SIG-M5 (cell line): ENCODE data around the gene GRID1.
"Not testable (repeated sequence)": the region's sequence is repeated elsewhere in the genome, so short reads cannot be mapped to it uniquely, and the experiment has no call there.

Experiments
- DNase-seq: peaks from one replicate; lab custom pipeline; 2025; lab: John Stamatoyannopoulos, UW

Gene GRID1

DNA sequence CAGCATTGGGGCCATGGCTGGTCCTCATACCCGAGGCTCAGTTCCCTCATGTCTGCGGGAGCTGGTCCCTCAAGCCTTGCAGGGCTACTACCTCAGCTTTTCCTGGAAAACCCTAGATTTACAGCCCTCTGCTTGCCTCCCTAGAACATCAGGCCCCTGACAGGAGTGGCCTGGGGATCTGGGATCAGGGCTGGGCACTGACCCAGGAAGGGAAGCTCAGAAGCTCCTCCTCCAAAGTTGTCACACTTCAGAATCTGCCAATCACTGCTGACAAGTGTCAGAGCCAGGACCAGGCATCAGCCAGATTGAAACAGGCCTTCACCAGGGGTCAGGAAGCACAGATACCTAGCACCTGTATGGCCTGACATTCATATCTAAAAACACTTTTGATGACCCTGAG lies 115.2 kb downstream of the GRID1 start:
- no peak for DNase-seq

DNA sequence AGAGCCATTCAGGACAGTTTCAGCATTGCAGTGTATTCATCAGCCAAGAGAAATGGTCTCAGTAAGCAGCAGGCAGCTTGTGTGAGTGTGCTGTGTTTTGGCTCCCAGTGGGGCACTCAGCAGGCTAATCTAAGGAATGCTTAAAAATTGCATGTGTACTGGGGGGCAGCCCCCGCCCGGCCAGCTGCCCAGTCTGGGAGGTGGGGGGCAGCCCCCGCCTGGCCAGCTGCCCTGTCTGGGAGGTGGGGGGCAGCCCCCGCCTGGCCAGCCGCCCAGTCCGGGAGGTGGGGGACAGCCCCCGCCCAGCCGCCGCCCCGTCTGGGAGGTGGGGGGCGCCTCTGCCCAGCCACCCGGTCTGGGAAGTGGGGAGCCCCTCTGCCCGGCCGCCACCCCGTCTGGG lies 116.2 kb downstream of the GRID1 start:
- DNase-seq = no peak

DNA sequence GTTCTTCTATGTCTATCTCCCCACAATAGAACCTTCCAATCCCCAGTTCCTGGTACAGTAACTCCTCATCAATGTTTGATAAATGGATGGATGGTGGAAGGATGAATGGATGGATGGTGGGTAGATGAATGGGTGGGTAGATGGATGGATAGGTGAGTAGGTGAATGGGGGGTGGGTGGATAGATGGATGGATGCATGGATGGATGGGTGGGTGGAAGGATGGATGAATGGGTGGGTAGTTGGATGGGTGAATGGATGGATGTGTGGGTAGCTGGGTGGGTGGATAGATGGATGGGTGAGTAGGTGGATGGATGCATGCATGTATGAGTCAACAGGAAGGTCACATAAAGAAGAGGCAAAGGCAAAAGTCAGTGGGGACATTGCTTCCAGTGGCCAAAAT lies 116.8 kb downstream of the GRID1 start:
- DNase-seq = no peak

DNA sequence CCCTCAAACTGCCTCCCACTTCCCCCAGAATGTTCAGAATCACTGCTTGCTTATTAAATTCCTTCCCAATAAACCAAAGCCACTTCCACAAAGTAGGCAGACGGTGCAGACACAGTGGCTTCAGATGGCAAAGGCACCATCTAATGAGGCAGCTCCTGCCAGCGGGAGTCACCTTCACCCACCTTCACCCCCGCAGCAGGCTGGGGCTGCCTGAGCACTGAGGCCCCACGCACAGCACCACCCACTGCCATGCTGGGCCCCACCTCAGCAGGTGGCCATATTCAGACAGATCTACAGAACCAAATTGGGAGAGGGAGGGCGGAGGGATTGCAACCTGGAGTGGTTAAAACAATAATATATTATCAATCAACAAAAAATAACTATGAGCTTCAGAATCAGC lies 118.5 kb downstream of the GRID1 start:
- DNase-seq = no peak

DNA sequence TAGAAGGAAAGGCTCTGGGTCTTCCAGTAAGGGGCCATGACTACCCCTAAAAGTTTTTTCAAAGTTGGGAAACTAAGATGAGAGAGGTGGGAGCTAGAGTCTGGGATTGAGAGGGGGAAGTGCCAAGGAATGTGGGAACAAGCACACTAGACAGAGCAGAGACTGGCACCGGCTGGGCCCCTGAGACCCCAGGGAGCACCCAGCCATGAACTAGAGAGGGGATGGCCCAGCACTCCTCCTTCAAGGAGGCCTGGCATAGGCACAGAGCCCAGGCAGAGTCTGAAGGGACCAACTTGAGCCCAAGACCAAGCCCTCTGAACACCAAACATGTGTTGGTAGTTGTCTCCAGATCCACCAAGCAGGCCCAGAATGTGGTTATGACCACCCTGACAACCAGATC lies 119.0 kb downstream of the GRID1 start:
- no peak for DNase-seq

DNA sequence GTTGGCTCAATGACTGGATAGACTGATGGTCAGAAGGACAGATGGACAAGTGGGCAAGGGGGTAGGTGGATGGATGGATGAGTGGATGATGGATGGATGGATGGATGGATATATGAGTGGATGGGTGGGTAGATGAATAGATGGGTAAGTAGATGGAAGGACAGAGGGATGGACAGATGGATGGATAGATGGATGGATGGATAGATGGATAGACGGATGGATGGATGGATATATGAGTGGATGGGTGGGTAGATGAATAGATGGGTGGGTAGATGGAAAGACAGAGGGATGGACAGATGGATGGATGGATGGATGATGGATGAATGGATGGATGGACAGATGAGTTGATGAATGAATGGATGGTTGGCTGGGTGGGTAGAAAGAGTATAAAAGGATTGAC lies 119.5 kb downstream of the GRID1 start:
- DNase-seq = no peak

DNA sequence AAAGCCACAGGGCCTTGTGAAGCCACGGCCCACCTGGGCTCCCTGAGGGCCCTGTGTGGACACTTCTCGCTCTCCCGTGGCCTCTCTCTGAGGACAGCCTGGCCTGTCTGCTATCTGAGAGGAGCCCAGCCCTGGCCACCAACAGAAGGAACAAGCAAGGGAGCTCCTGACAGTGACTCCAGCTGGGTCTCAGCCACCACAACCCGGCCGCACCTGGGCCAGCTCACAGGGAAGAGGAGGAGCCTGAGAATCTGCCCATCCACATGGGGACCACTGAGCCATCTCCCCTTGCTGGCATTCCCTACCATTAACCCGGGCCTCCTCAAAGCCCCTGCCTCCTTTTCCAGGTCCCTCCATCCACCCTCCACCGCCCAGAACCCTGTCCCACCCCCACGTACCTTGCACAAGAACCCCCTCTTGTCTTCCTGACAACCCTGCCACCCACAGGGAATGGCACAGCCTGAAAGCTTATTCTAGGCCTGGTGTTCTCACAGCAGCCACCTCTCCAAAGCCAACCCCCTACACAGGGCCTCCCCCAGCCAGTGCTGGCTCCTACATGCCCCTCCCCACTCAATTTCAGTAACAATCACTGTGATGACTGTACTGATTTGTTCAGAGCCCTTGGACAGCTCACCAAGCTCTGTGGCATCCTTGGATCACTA lies 120.2 kb downstream of the GRID1 start:
- no peak for DNase-seq

DNA sequence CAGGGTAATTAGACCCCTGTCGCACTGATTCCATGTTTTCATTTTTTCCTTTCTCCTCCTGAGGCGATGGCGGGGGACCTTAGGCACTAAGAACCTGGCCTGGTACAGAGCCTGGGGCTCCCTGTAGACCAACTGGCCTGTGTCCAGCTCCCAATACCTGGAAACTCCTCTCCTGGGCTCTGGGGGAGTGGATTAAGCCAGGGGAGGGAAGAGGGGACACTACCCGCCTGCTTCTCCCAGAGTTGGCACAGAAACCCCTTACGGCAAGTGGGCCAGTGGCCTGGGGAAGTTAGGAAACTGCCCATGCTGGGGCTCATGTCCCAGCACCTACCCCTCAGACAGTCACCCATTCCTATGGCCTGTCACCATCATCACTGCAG lies 121.6 kb downstream of the GRID1 start:
- DNase-seq = no peak

DNA sequence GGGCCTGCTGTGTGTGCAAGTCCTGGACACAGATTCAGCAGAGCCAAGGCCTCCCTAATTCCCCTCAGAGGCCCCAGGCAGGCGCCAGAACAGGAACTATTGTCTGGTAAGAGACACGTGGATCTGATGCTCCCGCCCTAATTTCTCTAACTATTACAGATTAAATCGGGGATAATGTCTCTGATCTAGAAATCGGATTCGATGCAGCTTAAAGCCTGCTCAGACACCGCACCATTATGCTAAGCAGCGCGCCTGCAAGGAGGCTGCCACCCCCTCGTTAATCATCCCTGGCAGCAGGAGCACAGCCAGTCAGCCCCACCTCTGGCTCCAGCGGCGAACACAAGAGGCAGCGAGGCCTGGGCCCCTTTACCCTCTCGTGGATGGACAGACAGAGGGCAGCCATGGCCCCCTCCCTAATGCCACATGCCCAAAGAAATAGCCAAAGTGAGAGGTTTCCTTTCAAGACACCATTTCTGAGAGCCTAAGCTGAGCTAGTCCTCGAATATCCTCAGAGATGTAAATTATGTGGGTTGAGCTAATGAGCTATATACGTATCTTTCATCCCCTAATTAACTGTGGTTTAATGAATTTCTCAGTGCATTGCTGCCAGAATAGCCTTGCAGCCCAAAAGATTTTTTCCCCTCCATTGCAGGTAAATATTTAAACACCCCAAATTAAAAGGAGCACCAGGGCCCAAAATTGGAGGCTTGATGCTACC lies 122.1 kb downstream of the GRID1 start:
- DNase-seq = no peak

DNA sequence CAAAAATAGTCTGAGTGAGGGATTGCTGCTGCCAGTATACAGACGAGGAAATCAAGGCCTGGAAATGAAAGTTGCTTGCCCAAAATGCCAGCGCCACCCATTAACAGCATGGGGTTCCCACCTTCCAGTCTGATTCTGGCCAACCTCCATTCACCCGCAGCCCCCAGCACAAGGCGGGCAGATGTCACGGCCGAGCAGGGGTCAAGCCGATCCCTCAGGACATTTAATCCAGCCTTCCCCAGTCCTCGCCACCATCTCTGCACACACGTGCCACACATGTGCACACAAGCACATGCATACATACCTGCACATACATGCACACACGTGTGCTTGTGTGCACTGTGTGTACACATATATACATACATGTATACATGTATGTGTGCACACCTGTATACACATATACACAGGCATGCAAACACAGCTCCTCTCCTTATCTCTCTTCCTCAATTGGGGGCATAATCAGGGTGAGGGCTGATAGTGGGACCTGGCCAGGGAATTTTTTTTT lies 122.9 kb downstream of the GRID1 start:
- no peak for DNase-seq

DNA sequence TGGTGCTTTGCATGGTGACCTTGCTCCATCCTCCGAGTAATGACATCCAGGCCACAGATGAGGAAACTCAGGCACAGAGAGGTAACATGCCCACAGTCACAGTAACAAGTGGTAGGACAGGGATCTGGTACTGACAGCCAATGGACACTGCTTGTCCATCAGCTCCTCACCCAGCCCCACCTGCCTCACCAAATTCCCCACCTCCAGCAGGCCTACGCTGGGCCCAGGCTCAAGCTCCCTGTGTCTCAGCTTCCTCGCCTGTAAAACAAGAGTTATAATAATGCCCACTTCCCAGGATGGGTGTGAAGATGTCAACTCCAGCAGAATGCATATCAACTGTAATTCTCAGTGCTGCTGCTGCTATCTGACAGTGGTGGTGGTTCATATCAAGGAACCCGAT lies 123.8 kb downstream of the GRID1 start:
- no peak for DNase-seq

DNA sequence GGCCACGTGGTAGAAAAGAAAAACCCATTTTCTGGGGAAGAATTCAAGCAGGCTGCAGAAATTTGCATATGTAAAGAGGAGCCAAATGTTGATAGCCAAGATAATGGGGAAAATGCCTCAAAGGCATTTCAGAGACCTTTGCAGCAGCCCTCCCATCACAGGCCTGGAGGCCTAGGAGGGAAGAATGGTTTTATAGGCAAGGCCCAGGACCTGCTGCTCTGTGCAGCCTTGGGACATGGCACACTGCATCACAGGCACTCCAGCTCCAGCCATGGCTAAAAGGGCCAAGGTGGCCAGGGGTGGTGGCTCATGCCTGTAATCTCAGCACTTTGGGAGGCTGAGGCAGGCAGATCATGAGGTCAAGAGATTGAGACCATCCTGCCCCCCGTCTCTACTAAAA lies 128.5 kb downstream of the GRID1 start:
- DNase-seq = not testable (repeated sequence)

DNA sequence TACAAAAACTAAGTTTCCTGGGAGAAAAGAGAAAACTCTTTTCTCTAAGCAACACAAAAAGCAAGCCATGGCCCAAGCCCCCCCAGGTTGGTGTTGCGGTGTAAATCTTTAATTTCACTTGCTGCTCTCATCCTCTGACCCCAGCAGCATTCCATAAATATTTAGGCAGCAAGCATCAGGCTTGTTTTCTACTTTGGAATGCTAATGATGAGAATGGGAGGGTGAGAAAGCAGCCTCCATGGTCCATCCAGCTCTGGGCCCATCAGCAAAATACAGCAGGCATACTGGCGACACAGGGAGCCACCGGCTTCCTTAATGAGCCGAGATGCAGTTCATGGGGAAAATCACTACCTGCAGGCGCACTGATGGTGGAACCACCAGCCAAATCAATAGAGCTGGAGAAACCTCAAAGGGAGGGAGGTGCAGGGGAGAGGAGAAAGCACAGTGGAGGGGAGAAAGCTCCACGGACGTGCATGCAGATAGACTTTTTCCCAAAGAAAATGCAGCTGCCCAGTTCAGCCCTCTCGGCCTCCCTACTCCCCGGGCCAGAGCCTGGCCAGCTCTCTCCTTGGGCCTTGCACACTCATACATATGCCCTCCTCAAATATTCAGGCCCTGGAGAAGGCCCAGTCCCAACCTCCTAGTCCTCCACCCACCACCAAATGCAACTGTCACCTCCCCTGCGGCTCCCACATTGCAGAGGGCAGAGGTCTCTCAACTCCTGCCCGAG lies 131.9 kb downstream of the GRID1 start:
- DNase-seq = no peak

DNA sequence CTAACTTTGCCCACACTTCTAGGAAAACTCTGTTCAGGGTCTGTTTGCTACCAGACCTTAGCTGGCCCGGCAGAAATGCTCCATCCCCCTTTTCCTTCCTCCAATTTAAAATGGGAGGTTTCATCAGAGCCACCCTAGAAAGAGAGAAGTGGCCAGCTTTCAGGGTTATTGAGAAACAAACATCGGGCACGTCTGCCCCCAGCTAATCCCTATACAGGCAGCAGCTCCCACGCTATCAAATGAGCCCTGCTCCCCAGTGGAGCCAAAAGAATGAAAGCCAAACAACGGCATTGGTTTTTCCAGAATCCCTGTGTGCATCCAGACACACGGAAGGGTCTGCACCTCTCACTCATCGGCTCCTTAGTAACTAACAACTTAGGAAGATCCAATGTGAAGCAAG lies 132.5 kb downstream of the GRID1 start:
- no peak for DNase-seq

DNA sequence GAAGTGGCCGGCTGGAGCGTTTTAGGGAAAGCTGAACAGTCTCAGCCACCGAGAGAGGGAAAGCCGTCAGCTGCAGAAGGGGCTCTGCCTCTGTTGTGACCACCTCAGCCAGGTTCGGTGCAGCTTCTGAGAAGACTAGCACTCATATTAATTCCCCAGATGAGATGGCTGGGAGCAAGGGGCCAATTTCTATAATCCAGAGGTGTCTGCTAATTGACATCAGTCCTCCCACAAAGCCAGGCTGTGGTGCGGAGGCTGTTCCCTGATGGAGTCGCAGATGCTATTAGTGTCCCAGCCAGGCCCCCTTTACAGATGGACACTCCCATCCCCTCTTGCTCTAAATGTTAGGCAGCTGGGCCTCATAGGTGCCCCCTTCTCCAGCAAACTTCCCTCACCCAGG lies 133.5 kb downstream of the GRID1 start:
- DNase-seq = no peak

DNA sequence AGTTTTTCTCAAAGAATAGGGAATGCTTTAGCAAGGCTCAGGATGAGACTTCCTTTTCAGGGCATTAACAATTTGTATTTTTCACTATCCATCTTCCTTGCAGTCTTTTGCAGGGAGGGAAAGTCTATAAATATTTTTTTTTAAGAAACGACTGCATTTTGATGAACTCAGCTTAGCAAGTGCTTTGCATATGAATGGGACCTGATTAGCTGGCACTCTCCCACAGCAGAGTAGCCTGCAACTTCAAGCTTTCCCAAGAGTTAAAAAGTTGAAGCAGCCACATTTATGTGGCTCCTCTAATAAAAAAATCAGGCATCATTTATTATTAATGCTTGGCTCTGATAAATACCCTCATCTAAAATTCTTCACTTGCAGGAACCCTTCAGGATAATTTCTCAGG lies 134.0 kb downstream of the GRID1 start:
- no peak for DNase-seq

DNA sequence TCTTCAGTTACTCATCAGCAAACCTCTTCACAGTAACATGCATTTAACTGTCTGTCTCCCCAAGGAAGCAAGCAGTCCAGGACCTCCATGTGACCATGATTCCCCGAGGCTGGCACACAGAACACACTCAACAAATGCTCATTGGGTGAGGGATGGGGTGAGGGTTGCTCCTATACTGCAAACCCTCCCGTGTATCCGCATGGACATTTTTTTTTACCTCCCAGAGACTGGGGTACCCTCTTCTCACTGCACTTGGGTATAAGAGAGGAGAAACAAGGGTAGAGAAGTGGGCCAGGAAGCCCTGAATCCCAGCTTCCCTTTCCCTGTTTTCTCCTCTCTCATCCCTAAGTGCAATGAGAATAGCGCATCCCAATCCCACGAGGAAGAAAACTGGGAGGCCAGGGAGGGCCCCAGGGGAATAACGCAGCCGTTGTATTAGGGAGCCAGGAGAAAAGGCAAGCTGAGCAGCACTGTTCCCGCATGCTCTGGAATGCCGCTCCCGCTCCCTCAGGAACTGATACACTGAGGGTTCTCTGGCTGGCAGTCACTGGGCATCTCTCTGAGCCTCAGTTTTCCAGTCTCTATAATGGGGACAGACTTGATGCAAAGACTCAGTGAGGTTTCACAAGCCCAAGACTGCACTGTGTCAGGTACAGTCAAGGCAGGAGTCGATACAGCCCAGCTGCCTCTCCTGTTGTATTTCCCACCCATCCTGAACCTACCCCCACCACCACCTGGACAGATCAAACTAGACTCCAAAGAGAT lies 134.6 kb downstream of the GRID1 start:
- DNase-seq = no peak

DNA sequence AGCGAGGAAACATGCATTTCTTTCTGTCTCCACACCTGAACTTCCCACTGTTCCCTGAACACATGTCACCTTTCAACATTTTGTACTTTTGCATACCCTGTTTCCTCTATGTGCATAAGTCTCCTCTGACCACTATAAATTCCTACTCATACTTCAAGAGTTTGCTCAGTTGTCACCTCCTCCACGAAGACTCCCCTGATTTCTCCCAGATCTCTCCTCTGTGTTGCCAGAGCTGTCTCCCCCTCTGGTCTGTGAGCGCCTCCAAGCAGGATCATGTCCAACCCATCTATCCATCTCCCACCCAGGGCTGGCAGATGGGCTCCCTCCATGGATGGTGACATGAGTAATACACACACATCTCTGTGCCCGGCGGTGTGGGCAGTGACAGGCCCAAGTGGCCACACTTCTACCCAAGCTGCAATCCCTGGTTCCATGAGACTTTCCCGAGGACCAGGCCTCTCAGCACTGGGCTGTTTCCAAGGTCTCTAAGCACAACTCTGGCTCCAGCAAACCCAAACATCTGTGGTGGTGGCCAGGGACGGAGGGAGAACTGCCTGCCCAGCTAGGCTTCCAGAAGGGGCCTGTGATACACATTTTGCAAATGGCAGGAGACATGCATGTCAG lies 135.9 kb downstream of the GRID1 start:
- DNase-seq = no peak

DNA sequence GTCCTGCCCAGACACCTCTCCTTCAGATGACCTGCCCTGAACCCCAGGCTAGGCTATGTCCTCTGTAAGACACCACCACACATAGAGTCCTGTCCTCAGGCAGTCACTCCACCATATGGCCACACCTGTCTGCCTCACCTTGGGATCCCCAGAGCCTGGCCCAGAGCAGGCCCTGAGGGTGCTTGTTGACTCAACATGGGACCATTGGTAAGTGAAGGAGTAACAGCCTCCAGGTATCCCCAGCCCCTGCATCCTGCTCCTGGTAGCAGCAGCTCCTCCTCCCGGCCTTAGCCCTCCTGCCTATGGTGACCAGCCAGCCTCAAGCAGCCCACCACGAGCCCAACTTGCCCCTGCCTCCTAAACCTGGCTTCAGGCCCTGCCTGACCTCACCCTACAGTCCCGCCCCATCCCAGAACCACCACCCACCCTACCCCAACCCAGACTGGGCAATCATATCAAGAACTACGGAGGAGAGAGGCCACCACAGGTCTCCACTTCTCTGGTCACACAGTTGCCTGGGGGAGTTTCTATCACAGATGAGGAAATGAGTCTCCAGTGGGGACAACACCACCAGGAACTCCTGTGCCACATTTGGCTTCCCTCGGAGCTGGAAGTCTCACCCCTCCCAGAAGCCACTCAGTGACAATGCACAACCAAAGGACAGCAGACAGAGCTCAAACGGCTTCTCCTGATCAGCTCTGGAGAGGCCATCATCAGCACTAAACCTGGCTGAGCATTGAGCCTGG lies 136.6 kb downstream of the GRID1 start:
- DNase-seq = no peak

DNA sequence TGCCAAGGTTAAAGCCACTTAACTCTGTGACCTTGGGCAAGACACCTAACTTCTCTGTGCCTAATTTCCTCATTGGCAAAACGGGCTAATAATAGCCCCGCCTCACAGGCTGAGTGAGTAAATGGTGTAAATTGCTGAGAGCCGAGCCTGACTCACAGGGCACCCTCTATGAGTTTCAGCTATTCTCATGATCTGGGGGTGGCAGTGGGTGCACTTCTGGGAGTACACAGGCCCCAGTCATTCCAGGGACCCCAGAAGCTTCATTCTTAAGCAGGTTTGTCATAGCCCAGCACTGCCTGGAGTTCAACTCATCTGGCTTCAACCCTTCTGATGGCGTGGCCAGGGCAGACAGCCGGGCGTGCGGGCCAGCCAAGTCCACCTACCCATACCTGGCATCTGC lies 137.2 kb downstream of the GRID1 start:
- no peak for DNase-seq
